ENCODE data around the gene JAG2.

JAG2 gene

DNA sequence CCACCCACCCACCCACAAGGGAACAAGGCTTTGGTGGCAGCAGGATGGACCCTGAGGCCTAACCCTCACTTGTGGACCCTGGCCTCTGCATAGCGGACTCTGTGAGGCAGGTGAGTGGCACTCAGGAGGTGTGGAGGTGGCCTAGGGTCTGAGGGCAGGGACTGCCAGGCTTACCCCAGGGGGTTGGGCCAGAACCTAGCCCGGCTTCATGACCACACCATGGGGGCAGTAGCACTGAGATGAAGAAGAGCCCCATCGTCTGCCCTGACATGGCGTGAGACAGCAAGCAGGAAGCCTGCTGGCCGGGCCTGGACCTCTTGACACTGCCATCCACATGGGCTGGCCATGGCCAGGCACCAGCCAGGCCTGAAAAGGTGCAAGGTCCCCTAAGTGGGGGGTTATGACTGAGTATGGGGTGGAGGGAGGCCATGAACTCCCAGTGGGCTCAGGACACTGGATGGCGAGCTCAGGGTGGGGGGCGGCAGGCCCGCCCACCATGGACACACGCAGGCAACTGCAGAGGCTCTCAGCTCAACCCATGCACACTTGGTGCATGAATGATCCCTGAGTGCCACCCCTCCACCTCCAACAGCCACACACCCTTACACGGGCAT, 29.3 kb downstream of the JAG2 start:
- H4K20me1 ChIP-seq (ENCODE audit: insufficient read depth, low read length) = no peaks in the 10 kb centered on the region
- no peak overlapping the region for H2AFZ ChIP-seq (ENCODE audit: low read length)
- no peaks in the 10 kb centered on the region for H3K79me2 ChIP-seq (ENCODE audit: insufficient read depth, low read length)
- H3K36me3 ChIP-seq (ENCODE audit: insufficient read depth, low read length) = no peaks in the 10 kb centered on the region
- H3K9me3 ChIP-seq (ENCODE audit: low read length) = peaks cover 13% of the 10 kb centered on the region
- H3F3A ChIP-seq (ENCODE audit: insufficient read depth, low read length) = no peaks in the 10 kb centered on the region
- no peak overlapping the region for H3K4me2 ChIP-seq (ENCODE audit: low read length)
- no peak overlapping the region for H3K27ac ChIP-seq (ENCODE audit: low read depth, low read length, poor library complexity, severe bottlenecking)
- no peak overlapping the region for H3K9ac ChIP-seq (ENCODE audit: low read length)
- H3K4me1 ChIP-seq (ENCODE audit: insufficient read depth, low read length, severe bottlenecking) = no peaks in the 10 kb centered on the region
- TF ChIP-seq, protein P1, sequence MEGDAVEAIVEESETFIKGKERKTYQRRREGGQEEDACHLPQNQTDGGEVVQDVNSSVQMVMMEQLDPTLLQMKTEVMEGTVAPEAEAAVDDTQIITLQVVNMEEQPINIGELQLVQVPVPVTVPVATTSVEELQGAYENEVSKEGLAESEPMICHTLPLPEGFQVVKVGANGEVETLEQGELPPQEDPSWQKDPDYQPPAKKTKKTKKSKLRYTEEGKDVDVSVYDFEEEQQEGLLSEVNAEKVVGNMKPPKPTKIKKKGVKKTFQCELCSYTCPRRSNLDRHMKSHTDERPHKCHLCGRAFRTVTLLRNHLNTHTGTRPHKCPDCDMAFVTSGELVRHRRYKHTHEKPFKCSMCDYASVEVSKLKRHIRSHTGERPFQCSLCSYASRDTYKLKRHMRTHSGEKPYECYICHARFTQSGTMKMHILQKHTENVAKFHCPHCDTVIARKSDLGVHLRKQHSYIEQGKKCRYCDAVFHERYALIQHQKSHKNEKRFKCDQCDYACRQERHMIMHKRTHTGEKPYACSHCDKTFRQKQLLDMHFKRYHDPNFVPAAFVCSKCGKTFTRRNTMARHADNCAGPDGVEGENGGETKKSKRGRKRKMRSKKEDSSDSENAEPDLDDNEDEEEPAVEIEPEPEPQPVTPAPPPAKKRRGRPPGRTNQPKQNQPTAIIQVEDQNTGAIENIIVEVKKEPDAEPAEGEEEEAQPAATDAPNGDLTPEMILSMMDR (IDR thresholded peaks at IDR 0.05; ENCODE audit: low read length) = no peak
- TF ChIP-seq EZH2 (IDR thresholded peaks at IDR 0.05; ENCODE audit: borderline replicate concordance, low read length) = no peak
- H3K9me2 ChIP-seq (ENCODE audit: low read depth, low read length) = no peaks in the 10 kb centered on the region
- peaks cover 17% of the 10 kb centered on the region; the same call in 1 of the 2 replicates for H3K27me3 ChIP-seq (ENCODE audit: insufficient read depth, low read length)
- H3K4me3 ChIP-seq (ENCODE audit: low read depth, low read length, poor library complexity, severe bottlenecking) = no peak overlapping the region

DNA sequence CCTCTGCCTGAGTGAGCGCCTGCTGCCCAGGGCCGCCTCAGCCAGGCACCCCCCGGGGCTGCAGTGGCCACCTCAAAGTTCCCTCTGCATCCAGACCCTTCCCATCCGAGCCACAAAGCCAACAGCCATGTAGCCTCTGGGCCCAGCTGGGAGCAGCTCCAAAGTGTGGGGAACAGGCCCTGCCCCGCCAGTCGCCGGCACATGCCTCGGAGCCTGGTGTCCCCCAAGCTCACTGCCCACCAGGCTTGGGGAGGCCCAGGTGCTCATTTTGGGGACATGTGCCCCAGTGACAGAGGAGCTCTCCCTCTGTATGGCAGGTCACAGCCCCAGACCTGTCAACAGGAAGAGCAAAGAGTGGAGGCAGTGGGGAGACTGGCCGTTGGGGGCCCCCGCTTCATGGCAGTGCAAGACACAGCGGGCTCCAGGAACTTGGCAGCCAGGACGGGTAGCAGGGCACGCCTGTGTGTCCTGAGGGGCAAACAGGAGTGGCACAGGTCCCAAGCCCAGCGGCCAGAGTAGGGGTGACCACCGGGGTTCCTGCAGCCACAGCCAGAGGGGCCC, 29.9 kb downstream of the JAG2 start:
- H3K4me2 ChIP-seq (ENCODE audit: low read length) = no peak overlapping the region
- no peak for TF ChIP-seq EZH2 (IDR thresholded peaks at IDR 0.05; ENCODE audit: borderline replicate concordance, low read length)
- TF ChIP-seq, protein P1 (IDR thresholded peaks at IDR 0.05; ENCODE audit: low read length) = no peak
- H3K27ac ChIP-seq (ENCODE audit: low read depth, low read length, poor library complexity, severe bottlenecking) = no peak overlapping the region
- H3F3A ChIP-seq (ENCODE audit: insufficient read depth, low read length) = no peaks in the 10 kb centered on the region
- H3K9ac ChIP-seq (ENCODE audit: low read length) = no peak overlapping the region
- no peaks in the 10 kb centered on the region for H4K20me1 ChIP-seq (ENCODE audit: insufficient read depth, low read length)
- no peaks in the 10 kb centered on the region for H3K36me3 ChIP-seq (ENCODE audit: insufficient read depth, low read length)
- H3K27me3 ChIP-seq (ENCODE audit: insufficient read depth, low read length) = peaks cover 17% of the 10 kb centered on the region; the same call in 1 of the 2 replicates
- H3K79me2 ChIP-seq (ENCODE audit: insufficient read depth, low read length) = no peaks in the 10 kb centered on the region
- no peaks in the 10 kb centered on the region for H3K9me2 ChIP-seq (ENCODE audit: low read depth, low read length)
- no peak overlapping the region for H3K4me3 ChIP-seq (ENCODE audit: low read depth, low read length, poor library complexity, severe bottlenecking)
- H3K9me3 ChIP-seq (ENCODE audit: low read length) = peaks cover 13% of the 10 kb centered on the region
- no peak overlapping the region for H2AFZ ChIP-seq (ENCODE audit: low read length)
- no peaks in the 10 kb centered on the region for H3K4me1 ChIP-seq (ENCODE audit: insufficient read depth, low read length, severe bottlenecking)

DNA sequence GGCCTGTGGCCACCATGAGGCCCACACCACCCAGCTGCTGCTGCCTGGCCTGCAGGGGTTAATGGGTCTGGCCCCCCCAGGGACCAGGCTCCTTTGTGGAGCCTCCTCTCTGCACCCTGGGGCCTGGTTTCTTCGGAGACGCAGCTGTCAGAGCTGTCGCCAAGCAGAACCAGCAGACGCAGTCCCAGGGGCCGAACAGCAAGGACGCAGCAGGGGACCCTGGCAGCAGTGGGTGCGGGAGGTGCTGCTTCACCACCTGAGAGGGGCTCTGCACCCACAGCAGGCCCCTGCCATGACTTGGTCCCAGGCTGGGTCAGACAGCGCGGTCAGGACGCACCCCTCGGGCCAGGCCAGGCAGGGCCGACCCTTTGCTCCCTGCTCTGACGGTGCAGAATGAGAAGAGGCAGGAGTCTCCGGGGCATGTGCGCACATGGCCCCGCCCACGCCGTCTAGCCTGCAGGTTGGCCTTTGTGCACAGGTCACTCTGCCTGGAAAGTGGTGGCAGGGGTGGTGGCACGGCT, 30.5 kb downstream of the JAG2 start:
- Histone ChIP-seq H3K4me2 (ENCODE audit: low read length) (no peak overlapping the region), H3K9me3 (ENCODE audit: low read length) (peaks cover 13% of the 10 kb centered on the region), H3K27ac (ENCODE audit: low read depth, low read length, poor library complexity, severe bottlenecking) (no peak overlapping the region), H3K9ac (ENCODE audit: low read length) (no peak overlapping the region), H3K4me3 (ENCODE audit: low read depth, low read length, poor library complexity, severe bottlenecking) (no peak overlapping the region), H3F3A (ENCODE audit: insufficient read depth, low read length) (no peaks in the 10 kb centered on the region), H4K20me1 (ENCODE audit: insufficient read depth, low read length) (no peaks in the 10 kb centered on the region), H3K9me2 (ENCODE audit: low read depth, low read length) (no peaks in the 10 kb centered on the region), H3K27me3 (ENCODE audit: insufficient read depth, low read length) (peaks cover 18% of the 10 kb centered on the region; the same call in 1 of the 2 replicates), H3K36me3 (ENCODE audit: insufficient read depth, low read length) (no peaks in the 10 kb centered on the region), H3K4me1 (ENCODE audit: insufficient read depth, low read length, severe bottlenecking) (no peaks in the 10 kb centered on the region), H2AFZ (ENCODE audit: low read length) (no peak overlapping the region), H3K79me2 (ENCODE audit: insufficient read depth, low read length) (no peaks in the 10 kb centered on the region)
- no peak for TF ChIP-seq EZH2 (IDR thresholded peaks at IDR 0.05; ENCODE audit: borderline replicate concordance, low read length)
- TF ChIP-seq, protein P1 (IDR thresholded peaks at IDR 0.05; ENCODE audit: low read length) = no peak
